Heart left ventricle (tissue), 13 donors: ENCODE data around the gene PELO.

Experiments used
- CTCF ChIP-seq, 12 donors: fragments of 200-600 bp; sonication (generic) in 4 of 12; IDR thresholded peaks; one replicate each; pipeline versions ENCODE4 v1.5.0 to v1.8.0; 2018 to 2022; ENCODE audit warnings: antibody characterized with exemption in 12 of 12, mild to moderate bottlenecking in 5 of 12
- POLR2A ChIP-seq, 2 donors: fragments of 450-650 bp; IDR thresholded peaks; one replicate each; pipeline ENCODE4 v1.6.1; 2017; ENCODE audit warnings: antibody characterized with exemption in 2 of 2, mild to moderate bottlenecking in 2 of 2, moderate library complexity in 2 of 2
- donor health status: ischemic (EF 13 %, LVEDD 7.1; RV severe dilation, severe dysfunction).
- donor health status: DM: no; HTN: yes; CAD: no.
- donor health status: DM: no; HTN: no; CAD: no.
- donor health status: ischemic (EF 25% LVEDD 6.9; RV normal size, moderate dysfunction).
- donor health status: ischemic (EF 25% LVEDD 5.7; RV mildly dilated, moderate dysfunction).
- donor health status: ischemic (EF 35%, LVEDD 5.7; RV mildly dilated, moderate dysfunction).
- donor health status: nonischemic (EF 11% LVEDD 7.7; RV severe dilation, severe dysfunction).
- donor health status: DM: yes; HTN: yes; CAD: no.
- donor health status: PGD.
- donor health status: ischemic (EF 29% LVEDD 5.4; RV normal size, mild dysfunction).
- donor health status: nonischemic (EF 23%, LVEDD 6.1; RV moderate dilation, normal function).

DNA sequence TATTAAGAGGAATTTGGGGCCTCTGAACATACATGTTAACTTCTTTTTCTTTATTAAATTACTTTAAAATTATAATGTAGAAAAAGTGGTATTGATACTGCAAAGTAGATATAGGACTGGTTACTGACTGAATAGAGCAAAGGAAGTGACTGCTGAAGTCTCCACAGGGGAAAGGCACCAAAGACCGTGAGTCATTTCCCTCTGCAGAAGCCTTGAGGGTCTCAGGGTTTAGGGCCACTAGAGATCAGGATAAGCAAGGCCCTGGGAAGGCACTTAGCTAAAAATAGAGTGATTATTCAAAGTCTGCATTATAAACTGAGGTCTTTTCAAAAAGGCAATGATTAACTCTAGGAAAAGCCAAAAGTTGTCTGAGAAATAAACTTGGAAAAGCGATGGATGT is 44.7 kb upstream of the PELO start:
- TF ChIP-seq POLR2A (IDR thresholded peaks at IDR 0.05) (no peak), CTCF (IDR thresholded peaks at IDR 0.05) (no peak)
